Measurements from ENCODE around the gene LHX5.

The LHX5 gene

DNA sequence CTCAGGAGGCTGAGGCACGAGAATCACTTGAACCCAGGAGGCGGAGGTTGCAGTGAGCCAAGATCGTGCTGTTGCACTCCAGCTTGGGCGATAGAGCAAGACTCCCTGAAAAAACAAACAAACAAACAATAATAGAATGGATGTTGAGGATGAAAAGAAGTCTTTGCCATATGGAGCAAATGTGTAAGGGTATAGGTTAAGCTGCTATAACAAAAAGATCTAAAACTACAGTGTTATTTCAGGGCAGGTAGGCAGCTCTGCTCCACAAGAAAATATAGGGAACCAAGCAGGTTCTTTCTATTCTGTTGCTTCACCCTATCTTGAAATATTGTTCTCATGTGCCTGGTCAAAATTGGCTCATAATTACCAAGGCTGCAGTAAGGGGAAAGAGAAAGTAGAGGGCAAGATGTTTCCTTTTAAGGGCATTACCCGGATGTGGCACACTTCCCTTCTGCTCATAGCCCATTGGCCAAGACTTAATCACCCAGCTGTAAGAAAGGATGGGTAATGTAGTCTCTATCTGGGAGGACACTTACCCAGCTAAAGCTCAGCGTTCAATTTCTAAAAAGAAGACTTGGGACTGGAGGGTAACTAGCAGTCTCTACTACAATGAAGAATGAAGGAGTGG lies 26.0 kb downstream of the LHX5 start:
- no peak overlapping the region for H3K27ac ChIP-seq (replicated peaks; ENCODE audit: low read length)

DNA sequence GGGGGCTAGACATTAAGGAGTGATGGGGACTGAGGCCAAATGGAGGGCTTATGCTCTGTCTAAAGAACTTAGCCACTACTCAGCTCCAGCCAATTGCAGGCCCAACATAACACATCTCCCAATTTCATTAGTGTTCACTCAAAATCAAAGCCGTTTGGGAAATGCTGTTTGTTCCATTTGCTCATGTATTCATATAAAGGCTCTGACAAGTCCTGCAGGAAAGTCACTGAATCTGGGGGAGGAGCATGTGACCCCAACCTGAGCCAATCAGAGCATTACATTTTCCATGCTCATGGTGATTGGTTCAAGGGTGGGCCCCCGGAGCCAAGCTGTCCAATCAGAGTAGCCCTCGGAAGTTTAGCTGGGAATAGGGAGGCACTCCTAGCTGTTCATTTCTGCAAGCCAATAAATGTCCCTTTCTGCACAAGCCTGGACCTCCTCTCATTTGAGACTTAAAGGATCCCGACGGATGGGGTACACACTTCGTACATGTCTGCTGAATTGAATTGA lies 28.6 kb downstream of the LHX5 start:
- H2BK12ac ChIP-seq (ENCODE audit: low read length) = no peak overlapping the region
- H4K8ac ChIP-seq (ENCODE audit: low read depth, low read length) = no peak overlapping the region
- WGBS, 2 donors (ENCODE audit: extremely low coverage in 2 of 2, insufficient read length in 2 of 2, insufficient replicate concordance in 1 of 2) = no CpG with 5 or more reads among the region's 6 CpGs
- H3K36me3 ChIP-seq (replicated peaks in 1 of 2; ENCODE audit: control insufficient read depth in 2 of 2, insufficient read depth in 2 of 2, low read length in 2 of 2) = peaks cover 0 to 3% of the 10 kb centered on the region in 2 donors
- H4K91ac ChIP-seq (ENCODE audit: low read depth, low read length, poor library complexity) = no peak overlapping the region
- H3K79me1 ChIP-seq (ENCODE audit: low read depth, low read length) = no peaks in the 10 kb centered on the region
- H3K9ac ChIP-seq (ENCODE audit: low read depth, low read length, poor library complexity) = no peak overlapping the region
- no peak overlapping the region for H2BK5ac ChIP-seq (ENCODE audit: low read length)
- no peak overlapping the region for H3K14ac ChIP-seq (ENCODE audit: low read length)
- no peak overlapping the region for H3K18ac ChIP-seq (ENCODE audit: low read length)
- no peak overlapping the region for H3K23ac ChIP-seq (ENCODE audit: low read depth, low read length, poor library complexity)
- H2AFZ ChIP-seq (ENCODE audit: low read length) = no peak overlapping the region
- no peaks in the 10 kb centered on the region for H3K9me3 ChIP-seq (replicated peaks in 1 of 2; ENCODE audit: control insufficient read depth in 2 of 2, insufficient read depth in 1 of 2, low read depth in 1 of 2, low read length in 2 of 2)
- H2BK15ac ChIP-seq (ENCODE audit: low read length) = no peak overlapping the region
- H3K4me2 ChIP-seq (ENCODE audit: insufficient read depth, low read length, poor library complexity, severe bottlenecking) = no peak overlapping the region
- H3K4me1 ChIP-seq (ENCODE audit: control insufficient read depth in 2 of 2, insufficient read depth in 1 of 2, low read depth in 1 of 2, low read length in 2 of 2) = peaks cover 0 to 1% of the 10 kb centered on the region in 2 donors
- H3K27ac ChIP-seq (replicated peaks; ENCODE audit: low read length) = no peak overlapping the region
- no peak overlapping the region for H3K4ac ChIP-seq (ENCODE audit: low read length)
- no peak for DNase-seq (ENCODE audit: low spot score)
- no peak overlapping the region for H2AK5ac ChIP-seq (ENCODE audit: low read depth, low read length)
- peaks cover 0 to 5% (median 0%) of the 10 kb centered on the region in 3 experiments for H3K27me3 ChIP-seq (ENCODE audit: control insufficient read depth in 3 of 3, insufficient read depth in 3 of 3, low read depth in 1 of 3, low read length in 3 of 3)
- no peak overlapping the region for H3K4me3 ChIP-seq (ENCODE audit: low read length in 2 of 2)
- H2BK120ac ChIP-seq (ENCODE audit: low read depth, low read length) = no peak overlapping the region

More for the DNA sequence above, 26.0 kb downstream of the LHX5 start:
- Histone ChIP-seq H3K9me3 (replicated peaks in 1 of 2; ENCODE audit: control insufficient read depth in 2 of 2, insufficient read depth in 1 of 2, low read depth in 1 of 2, low read length in 2 of 2) (no peaks in the 10 kb centered on the region), H3K9ac (ENCODE audit: low read depth, low read length, poor library complexity) (no peak overlapping the region), H3K4ac (ENCODE audit: low read length) (no peak overlapping the region), H2AFZ (ENCODE audit: low read length) (no peak overlapping the region), H2BK5ac (ENCODE audit: low read length) (no peak overlapping the region), H3K18ac (ENCODE audit: low read length) (no peak overlapping the region), H2BK120ac (ENCODE audit: low read depth, low read length) (no peak overlapping the region), H4K91ac (ENCODE audit: low read depth, low read length, poor library complexity) (no peak overlapping the region), H3K4me2 (ENCODE audit: insufficient read depth, low read length, poor library complexity, severe bottlenecking) (no peak overlapping the region), H2AK5ac (ENCODE audit: low read depth, low read length) (no peak overlapping the region), H3K79me1 (ENCODE audit: low read depth, low read length) (no peaks in the 10 kb centered on the region), H2BK12ac (ENCODE audit: low read length) (no peak overlapping the region), H3K36me3 (replicated peaks in 1 of 2; ENCODE audit: control insufficient read depth in 2 of 2, insufficient read depth in 2 of 2, low read length in 2 of 2) (no peaks in the 10 kb centered on the region), H4K8ac (ENCODE audit: low read depth, low read length) (no peak overlapping the region), H3K4me3 (ENCODE audit: low read length in 2 of 2) (no peak overlapping the region), H3K14ac (ENCODE audit: low read length) (no peak overlapping the region), H3K4me1 (ENCODE audit: control insufficient read depth in 2 of 2, insufficient read depth in 1 of 2, low read depth in 1 of 2, low read length in 2 of 2) (no peaks in the 10 kb centered on the region), H2BK15ac (ENCODE audit: low read length) (no peak overlapping the region), H3K27me3 (ENCODE audit: control insufficient read depth in 3 of 3, insufficient read depth in 3 of 3, low read depth in 1 of 3, low read length in 3 of 3) (peaks cover 0 to 5% (median 0%) of the 10 kb centered on the region in 3 experiments), H3K23ac (ENCODE audit: low read depth, low read length, poor library complexity) (no peak overlapping the region)
- no CpG with 5 or more reads among the region's 6 CpGs for WGBS, 2 donors (ENCODE audit: extremely low coverage in 2 of 2, insufficient read length in 2 of 2, insufficient replicate concordance in 1 of 2)
- no peak for DNase-seq (ENCODE audit: low spot score)

DNA sequence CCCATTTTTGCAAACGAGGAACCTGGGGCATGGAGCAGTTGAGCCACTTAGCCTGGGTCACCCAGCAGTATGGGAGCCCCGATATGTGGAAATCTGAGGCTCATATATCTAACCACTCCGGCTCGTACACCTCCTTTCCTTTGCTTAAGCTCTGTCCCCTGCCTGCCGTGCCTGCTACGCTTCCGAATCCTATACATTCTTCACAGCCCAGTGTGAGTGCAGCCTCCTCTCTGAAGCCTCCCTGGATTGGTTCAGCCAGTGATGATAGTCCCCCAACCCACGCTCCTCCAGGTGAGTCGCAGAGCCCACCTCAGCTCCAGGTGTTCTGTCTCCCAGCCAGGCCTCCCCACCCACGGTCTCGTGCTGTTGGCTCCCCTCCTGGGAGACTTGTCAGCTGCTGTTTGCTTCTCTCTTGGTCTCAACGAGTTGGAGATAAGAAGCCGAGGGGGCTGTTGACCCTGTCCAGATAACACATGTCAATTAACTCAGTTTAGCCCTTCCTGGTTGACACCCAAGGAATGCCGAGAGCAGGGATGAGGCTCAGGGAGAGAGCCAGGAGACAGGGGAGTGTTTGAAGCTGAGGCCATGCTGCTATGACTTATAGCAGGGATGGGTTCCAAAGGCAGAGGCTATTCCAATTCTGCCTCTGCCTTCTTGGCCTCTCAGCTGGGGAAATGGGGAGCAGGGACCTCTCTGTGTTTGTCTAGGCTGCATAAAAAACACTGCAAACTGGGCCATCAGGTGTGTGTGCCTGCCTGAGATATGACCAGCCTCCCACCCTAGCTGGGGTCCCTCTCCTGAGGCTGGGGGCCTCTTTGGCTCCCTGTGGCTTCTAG lies 30.5 kb downstream of the LHX5 start:
- no peak overlapping the region for H2BK120ac ChIP-seq (ENCODE audit: low read depth, low read length)
- no peak for DNase-seq (ENCODE audit: low spot score)
- no peak overlapping the region for H3K9ac ChIP-seq (ENCODE audit: low read depth, low read length, poor library complexity)
- no peak overlapping the region for H3K4me2 ChIP-seq (ENCODE audit: insufficient read depth, low read length, poor library complexity, severe bottlenecking)
- no peak overlapping the region for H2BK5ac ChIP-seq (ENCODE audit: low read length)
- H3K27me3 ChIP-seq (ENCODE audit: control insufficient read depth in 3 of 3, insufficient read depth in 3 of 3, low read depth in 1 of 3, low read length in 3 of 3) = peaks cover 0 to 3% (median 0%) of the 10 kb centered on the region in 3 experiments
- no peaks in the 10 kb centered on the region for H3K79me1 ChIP-seq (ENCODE audit: low read depth, low read length)
- H2AK5ac ChIP-seq (ENCODE audit: low read depth, low read length) = peak overlapping the region; percentile 20
- WGBS, 2 donors (ENCODE audit: extremely low coverage in 2 of 2, insufficient read length in 2 of 2, insufficient replicate concordance in 1 of 2) = no CpG with 5 or more reads among the region's 14 CpGs
- H3K9me3 ChIP-seq (replicated peaks in 1 of 2; ENCODE audit: control insufficient read depth in 2 of 2, insufficient read depth in 1 of 2, low read depth in 1 of 2, low read length in 2 of 2) = no peaks in the 10 kb centered on the region
- H3K23ac ChIP-seq (ENCODE audit: low read depth, low read length, poor library complexity) = no peak overlapping the region
- no peak overlapping the region for H4K91ac ChIP-seq (ENCODE audit: low read depth, low read length, poor library complexity)
- H3K18ac ChIP-seq (ENCODE audit: low read length) = no peak overlapping the region
- H3K4ac ChIP-seq (ENCODE audit: low read length) = no peak overlapping the region
- H3K36me3 ChIP-seq (replicated peaks in 1 of 2; ENCODE audit: control insufficient read depth in 2 of 2, insufficient read depth in 2 of 2, low read length in 2 of 2) = peaks cover 0 to 12% of the 10 kb centered on the region in 2 donors
- H2BK12ac ChIP-seq (ENCODE audit: low read length) = no peak overlapping the region
- H3K14ac ChIP-seq (ENCODE audit: low read length) = no peak overlapping the region
- no peak overlapping the region for H2AFZ ChIP-seq (ENCODE audit: low read length)
- no peak overlapping the region for H3K27ac ChIP-seq (replicated peaks; ENCODE audit: low read length)
- H2BK15ac ChIP-seq (ENCODE audit: low read length) = peak overlapping the region; percentile 2
- H3K4me3 ChIP-seq (ENCODE audit: low read length in 2 of 2) = no peak overlapping the region
- H4K8ac ChIP-seq (ENCODE audit: low read depth, low read length) = no peak overlapping the region
- peaks cover 0 to 1% of the 10 kb centered on the region in 2 donors for H3K4me1 ChIP-seq (ENCODE audit: control insufficient read depth in 2 of 2, insufficient read depth in 1 of 2, low read depth in 1 of 2, low read length in 2 of 2)

DNA sequence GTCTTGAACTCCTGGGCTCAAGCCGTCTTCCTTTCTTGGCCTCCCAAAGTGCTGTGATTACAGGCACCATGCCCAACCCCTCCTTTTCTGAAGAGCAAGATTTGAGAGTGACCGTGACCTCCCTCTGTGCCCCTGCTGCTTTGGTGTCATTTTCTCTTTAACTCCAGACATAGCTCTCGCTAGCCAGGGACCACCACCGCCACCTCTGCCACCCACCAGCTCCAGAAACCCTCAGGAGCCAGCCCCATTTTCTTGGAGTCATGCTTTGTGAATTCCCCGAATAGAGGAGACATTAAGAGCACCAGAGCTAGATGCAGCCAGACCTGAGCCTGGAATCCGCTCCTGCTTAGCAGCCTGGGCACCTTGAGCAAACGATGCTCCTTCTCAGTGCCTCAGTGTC lies 31.3 kb downstream of the LHX5 start:
- Histone ChIP-seq H4K8ac (ENCODE audit: low read depth, low read length) (no peak overlapping the region), H3K9ac (ENCODE audit: low read depth, low read length, poor library complexity) (no peak overlapping the region), H3K23ac (ENCODE audit: low read depth, low read length, poor library complexity) (no peak overlapping the region), H3K4ac (ENCODE audit: low read length) (no peak overlapping the region), H3K27ac (replicated peaks; ENCODE audit: low read length) (no peak overlapping the region), H2BK5ac (ENCODE audit: low read length) (no peak overlapping the region), H3K18ac (ENCODE audit: low read length) (no peak overlapping the region), H3K9me3 (replicated peaks in 1 of 2; ENCODE audit: control insufficient read depth in 2 of 2, insufficient read depth in 1 of 2, low read depth in 1 of 2, low read length in 2 of 2) (no peaks in the 10 kb centered on the region), H3K14ac (ENCODE audit: low read length) (no peak overlapping the region), H2AK5ac (ENCODE audit: low read depth, low read length) (no peak overlapping the region), H2BK15ac (ENCODE audit: low read length) (no peak overlapping the region), H3K4me2 (ENCODE audit: insufficient read depth, low read length, poor library complexity, severe bottlenecking) (no peak overlapping the region), H3K36me3 (replicated peaks in 1 of 2; ENCODE audit: control insufficient read depth in 2 of 2, insufficient read depth in 2 of 2, low read length in 2 of 2) (peaks cover 0 to 12% of the 10 kb centered on the region in 2 donors), H3K4me1 (ENCODE audit: control insufficient read depth in 2 of 2, insufficient read depth in 1 of 2, low read depth in 1 of 2, low read length in 2 of 2) (peaks cover 0 to 1% of the 10 kb centered on the region in 2 donors), H2AFZ (ENCODE audit: low read length) (no peak overlapping the region), H2BK12ac (ENCODE audit: low read length) (no peak overlapping the region), H3K27me3 (ENCODE audit: control insufficient read depth in 3 of 3, insufficient read depth in 3 of 3, low read depth in 1 of 3, low read length in 3 of 3) (peaks cover 0 to 3% (median 0%) of the 10 kb centered on the region in 3 experiments), H2BK120ac (ENCODE audit: low read depth, low read length) (no peak overlapping the region), H3K4me3 (ENCODE audit: low read length in 2 of 2) (no peak overlapping the region), H4K91ac (ENCODE audit: low read depth, low read length, poor library complexity) (no peak overlapping the region), H3K79me1 (ENCODE audit: low read depth, low read length) (no peaks in the 10 kb centered on the region)
- no CpG with 5 or more reads among the region's 7 CpGs for WGBS, 2 donors (ENCODE audit: extremely low coverage in 2 of 2, insufficient read length in 2 of 2, insufficient replicate concordance in 1 of 2)
- no peak for DNase-seq (ENCODE audit: low spot score)
